PC-9 (cell line): Measurements from ENCODE around the gene GNG7. TPM values are rescaled to one million over a fixed set of nuclear protein-coding genes. Genes with fewer than 3 reads are reported as not detected.

ENCODE experiments used
- BruUV-seq: library from RNA; stranded (reverse); fragments of 400-500 nt; replicated peaks from 2 replicates; lab custom pipeline; 2021; lab: Mats Ljungman, UMichigan
- CTCF ChIA-PET: fragments of 300-600 bp; sonication (Branson Sonifier 250); formaldehyde crosslinking; loops from one replicate; lab custom pipeline; 2022; ENCODE audit warnings: antibody characterized with exemption; lab: Charles Lee
- POLR2A ChIA-PET: fragments of 300-600 bp; sonication (Branson Sonifier 250); formaldehyde crosslinking; loops from one replicate; lab custom pipeline; 2022; ENCODE audit warnings: antibody characterized with exemption; ENCODE audit not compliant: unreplicated experiment; lab: Charles Lee
- DNase-seq, 2 experiments: peaks; one replicate each; pipeline versions ENCODE4 v3.0.0 to v3.0.0-alpha.2; 2015 to 2022; ENCODE audit warnings: mixed read lengths in 1 of 2
- H2AFZ ChIP-seq: fragments of 200-600 bp; sonication (generic); 2 replicates; pipeline ENCODE4 v1.8.1; 2017; ENCODE audit warnings: antibody characterized with exemption
- H3F3A ChIP-seq: fragments of 200-600 bp; sonication (generic); 2 replicates; pipeline ENCODE4 v1.8.1; 2017; ENCODE audit warnings: antibody characterized with exemption, mild to moderate bottlenecking, low read depth; ENCODE audit not compliant: insufficient read depth
- H3K27ac ChIP-seq: fragments of 200-600 bp; sonication (generic); 2 replicates; pipeline ENCODE4 v1.6.1; 2016; ENCODE audit warnings: mixed run types
- H3K27me3 ChIP-seq: fragments of 200-600 bp; sonication (generic); 2 replicates; pipeline ENCODE4 v1.6.1; 2016; ENCODE audit warnings: low read depth, mixed run types; ENCODE audit not compliant: insufficient read depth
- H3K36me3 ChIP-seq: fragments of 200-600 bp; sonication (generic); 2 replicates; pipeline ENCODE4 v1.6.1; 2016; ENCODE audit warnings: low read depth, mixed run types
- H3K4me1 ChIP-seq: fragments of 200-600 bp; sonication (generic); replicated peaks from 2 replicates; pipeline ENCODE4 v1.6.1; 2016; ENCODE audit warnings: mixed run types; ENCODE audit not compliant: insufficient read depth
- H3K4me2 ChIP-seq: fragments of 200-600 bp; sonication (generic); 2 replicates; pipeline ENCODE4 v1.6.1; 2017; ENCODE audit warnings: mixed run types
- H3K4me3 ChIP-seq: fragments of 200-600 bp; sonication (generic); 2 replicates; pipeline ENCODE4 v1.6.1; 2016; ENCODE audit warnings: mixed run types
- H3K79me2 ChIP-seq: fragments of 200-600 bp; sonication (generic); 2 replicates; pipeline ENCODE4 v1.6.1; 2017; ENCODE audit warnings: low read depth, mixed run types
- H3K9me2 ChIP-seq: fragments of 200-600 bp; sonication (generic); 2 replicates; pipeline ENCODE4 v1.8.1; 2017; ENCODE audit warnings: mild to moderate bottlenecking; ENCODE audit not compliant: insufficient read depth
- H3K9me3 ChIP-seq: fragments of 200-600 bp; sonication (generic); 2 replicates; pipeline ENCODE4 v1.8.1; 2016; ENCODE audit warnings: low read depth; ENCODE audit not compliant: insufficient read depth
- H4K20me1 ChIP-seq: fragments of 200-600 bp; sonication (generic); 2 replicates; pipeline ENCODE4 v1.8.1; 2017; ENCODE audit not compliant: insufficient read depth
- EZH2 ChIP-seq: fragments of 200-600 bp; sonication (generic); IDR thresholded peaks from 2 replicates; pipeline ENCODE4 v1.8.0; 2017; ENCODE audit warnings: antibody characterized with exemption, low read depth
- intact Hi-C: fragments of 100-400 bp; cut with micrococcal nuclease; formaldehyde crosslinking; loops from one replicate; pipeline ENCODE4 v1.10.0; 2022; ENCODE audit not compliant: unreplicated experiment
- total RNA-seq: library from RNA; stranded (reverse); gene quantifications from 2 replicates; pipeline ENCODE4 v1.2.3, GENCODE V29; 2021
- TF ChIP-seq, protein P1 (sequence below): fragments of 200-600 bp; sonication (generic); conservative IDR thresholded peaks from 2 replicates; pipeline ENCODE4 v1.6.1; 2017; ENCODE audit warnings: mixed run types, antibody characterized with exemption, mild to moderate bottlenecking, moderate library complexity

Gene GNG7
- total RNA-seq, 1 experiment from 2014 or later = 2.8 TPM

DNA sequence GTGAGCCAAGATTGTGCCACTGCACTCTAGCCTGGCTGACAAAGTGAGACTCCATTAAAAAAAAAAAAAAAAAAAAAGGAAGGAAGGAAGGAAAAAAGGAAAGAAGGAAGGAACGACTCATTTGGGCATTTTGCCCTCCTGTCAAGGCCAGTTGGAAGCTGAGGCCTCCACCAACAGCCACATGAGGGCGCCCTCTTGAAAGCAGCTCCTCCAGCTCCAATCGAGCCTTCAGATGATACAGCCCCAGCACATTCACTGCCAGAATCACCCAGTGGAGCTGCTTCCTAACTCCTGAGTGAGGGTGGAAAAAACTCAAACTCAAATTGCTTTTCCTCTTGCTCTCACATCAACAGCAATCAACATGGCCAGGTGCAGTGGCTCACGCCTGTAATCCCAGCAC is 40.9 kb downstream of the GNG7 start:
- ChIA-PET CTCF (interaction anchor here (0.7 kb wide), 1 partner anchor 194 kb away, joined by 5 read pairs; no protein-coding TSS in a partner anchor), POLR2A (no interaction called here)
- Histone ChIP-seq H3K79me2 (no peaks in the 10 kb centered on the region), H3K4me3 (no peak overlapping the region), H3K27me3 (peaks cover 24% of the 10 kb centered on the region; the same call in 1 of the 2 replicates), H3K9me2 (no peaks in the 10 kb centered on the region), H3K27ac (no peak overlapping the region), H3K4me2 (no peak overlapping the region), H3F3A (no peaks in the 10 kb centered on the region), H3K4me1 (no peaks in the 10 kb centered on the region), H4K20me1 (no peaks in the 10 kb centered on the region), H3K9me3 (no peaks in the 10 kb centered on the region), H2AFZ (no peak overlapping the region), H3K36me3 (no peaks in the 10 kb centered on the region)
- TF ChIP-seq EZH2 = no peak
- TF ChIP-seq, protein P1, sequence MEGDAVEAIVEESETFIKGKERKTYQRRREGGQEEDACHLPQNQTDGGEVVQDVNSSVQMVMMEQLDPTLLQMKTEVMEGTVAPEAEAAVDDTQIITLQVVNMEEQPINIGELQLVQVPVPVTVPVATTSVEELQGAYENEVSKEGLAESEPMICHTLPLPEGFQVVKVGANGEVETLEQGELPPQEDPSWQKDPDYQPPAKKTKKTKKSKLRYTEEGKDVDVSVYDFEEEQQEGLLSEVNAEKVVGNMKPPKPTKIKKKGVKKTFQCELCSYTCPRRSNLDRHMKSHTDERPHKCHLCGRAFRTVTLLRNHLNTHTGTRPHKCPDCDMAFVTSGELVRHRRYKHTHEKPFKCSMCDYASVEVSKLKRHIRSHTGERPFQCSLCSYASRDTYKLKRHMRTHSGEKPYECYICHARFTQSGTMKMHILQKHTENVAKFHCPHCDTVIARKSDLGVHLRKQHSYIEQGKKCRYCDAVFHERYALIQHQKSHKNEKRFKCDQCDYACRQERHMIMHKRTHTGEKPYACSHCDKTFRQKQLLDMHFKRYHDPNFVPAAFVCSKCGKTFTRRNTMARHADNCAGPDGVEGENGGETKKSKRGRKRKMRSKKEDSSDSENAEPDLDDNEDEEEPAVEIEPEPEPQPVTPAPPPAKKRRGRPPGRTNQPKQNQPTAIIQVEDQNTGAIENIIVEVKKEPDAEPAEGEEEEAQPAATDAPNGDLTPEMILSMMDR = no peak
- intact Hi-C loops = no loop called here
- BruUV-seq = no TSS peak
- DNase-seq = no peak

DNA sequence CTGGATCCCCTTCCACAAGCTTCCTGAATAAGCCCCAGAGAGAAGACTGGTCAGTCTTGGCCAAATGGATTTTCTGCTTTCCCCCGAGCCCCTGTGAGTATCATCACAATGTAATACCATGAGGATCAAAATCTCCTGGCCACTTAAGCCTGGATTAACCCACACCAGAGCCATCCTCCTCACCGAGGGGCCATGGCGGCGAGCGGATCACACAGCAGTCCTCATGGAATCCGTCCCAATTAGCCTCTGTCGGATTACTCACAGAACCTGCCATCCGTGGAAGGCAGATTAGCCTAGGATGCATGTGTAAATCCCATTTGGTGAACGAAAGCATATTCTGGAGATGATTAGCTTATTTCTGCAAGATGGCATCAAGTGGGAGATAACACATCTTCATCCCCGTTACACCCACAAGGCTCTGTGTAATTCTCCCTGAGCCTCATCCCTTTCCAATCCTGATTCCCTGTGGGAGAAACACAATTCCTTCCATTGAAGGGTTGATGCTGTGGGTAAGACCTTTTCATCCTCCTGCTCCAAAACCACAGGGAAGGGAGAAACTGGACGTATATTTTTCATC is 42.5 kb downstream of the GNG7 start:
- H3K27me3 ChIP-seq = peaks cover 16% of the 10 kb centered on the region; the same call in 1 of the 2 replicates
- BruUV-seq = no TSS peak
- H3K27ac ChIP-seq = no peak overlapping the region
- no peaks in the 10 kb centered on the region for H3K9me3 ChIP-seq
- no peaks in the 10 kb centered on the region for H4K20me1 ChIP-seq
- H3K79me2 ChIP-seq = no peaks in the 10 kb centered on the region
- POLR2A ChIA-PET = no interaction called here
- H3K36me3 ChIP-seq = no peaks in the 10 kb centered on the region
- H3K4me3 ChIP-seq = no peak overlapping the region
- no peaks in the 10 kb centered on the region for H3F3A ChIP-seq
- intact Hi-C loops = no loop called here
- no peaks in the 10 kb centered on the region for H3K9me2 ChIP-seq
- no peaks in the 10 kb centered on the region for H3K4me1 ChIP-seq
- H3K4me2 ChIP-seq = no peak overlapping the region
- TF ChIP-seq, protein P1 = no peak
- TF ChIP-seq EZH2 = no peak
- CTCF ChIA-PET = no interaction called here
- DNase-seq = no peak
- H2AFZ ChIP-seq = no peak overlapping the region

DNA sequence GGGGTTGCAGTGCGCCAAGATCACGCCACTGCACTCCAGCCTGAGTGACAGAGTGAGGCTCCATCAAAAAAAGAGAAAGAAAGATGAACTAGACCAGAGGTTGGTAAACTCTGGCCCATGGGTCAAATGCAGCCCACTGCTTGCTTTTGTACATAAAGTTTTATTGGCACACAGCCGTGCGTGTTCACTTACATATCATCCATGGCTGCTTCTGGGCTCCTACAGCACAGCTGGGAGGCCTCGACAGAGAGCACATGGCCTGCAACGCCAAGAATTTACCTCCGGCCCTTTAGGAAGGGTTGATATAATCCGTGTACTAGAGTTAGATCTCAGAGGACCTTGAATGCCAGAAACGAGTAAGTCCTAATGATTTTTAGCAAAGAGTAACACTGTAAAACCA is 46.0 kb downstream of the GNG7 start:
- H3K4me3 ChIP-seq = no peak overlapping the region
- no peak for TF ChIP-seq EZH2
- TF ChIP-seq, protein P1 = no peak
- no peaks in the 10 kb centered on the region for H3K4me1 ChIP-seq
- ChIA-PET POLR2A (no interaction called here), CTCF (no interaction called here)
- no peaks in the 10 kb centered on the region for H3K9me3 ChIP-seq
- H4K20me1 ChIP-seq = no peaks in the 10 kb centered on the region
- no peaks in the 10 kb centered on the region for H3K79me2 ChIP-seq
- no TSS peak for BruUV-seq
- no peak overlapping the region for H2AFZ ChIP-seq
- no peak overlapping the region for H3K27ac ChIP-seq
- peaks cover 20% of the 10 kb centered on the region for H3K27me3 ChIP-seq
- intact Hi-C loops = no loop called here
- H3K4me2 ChIP-seq = no peak overlapping the region
- no peak for DNase-seq
- H3K9me2 ChIP-seq = no peaks in the 10 kb centered on the region
- H3F3A ChIP-seq = no peaks in the 10 kb centered on the region
- no peaks in the 10 kb centered on the region for H3K36me3 ChIP-seq
